NCI-H1694 (cell line): ENCODE results near the gene LRRTM4.

Experiments
- DNase-seq: peaks from one replicate; lab custom pipeline; 2025; lab: John Stamatoyannopoulos, UW

The LRRTM4 gene

DNA sequence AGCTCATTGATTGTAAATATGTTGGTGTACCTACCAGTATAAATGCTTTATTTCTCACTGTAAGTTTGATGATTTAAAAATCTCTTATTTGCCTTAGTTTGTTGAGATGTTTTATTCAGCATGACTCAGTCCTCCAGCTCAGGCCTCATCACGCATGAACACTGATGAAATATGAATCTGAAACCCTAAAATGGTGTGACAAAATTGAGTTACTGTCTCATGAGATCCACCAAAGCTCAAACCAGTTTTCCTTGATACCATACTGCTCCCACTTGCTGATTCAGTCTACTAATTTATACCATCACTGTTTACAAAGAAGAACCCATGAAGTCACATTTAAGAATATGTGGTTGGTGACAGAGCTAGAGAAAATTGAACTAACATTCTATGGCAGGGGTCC lies 524.9 kb downstream of the LRRTM4 start:
- no peak for DNase-seq

- no peak for DNase-seq
These were observed 536.6 kb downstream of the LRRTM4 start for GRCh38 chr2:76985387-76986136.

DNA sequence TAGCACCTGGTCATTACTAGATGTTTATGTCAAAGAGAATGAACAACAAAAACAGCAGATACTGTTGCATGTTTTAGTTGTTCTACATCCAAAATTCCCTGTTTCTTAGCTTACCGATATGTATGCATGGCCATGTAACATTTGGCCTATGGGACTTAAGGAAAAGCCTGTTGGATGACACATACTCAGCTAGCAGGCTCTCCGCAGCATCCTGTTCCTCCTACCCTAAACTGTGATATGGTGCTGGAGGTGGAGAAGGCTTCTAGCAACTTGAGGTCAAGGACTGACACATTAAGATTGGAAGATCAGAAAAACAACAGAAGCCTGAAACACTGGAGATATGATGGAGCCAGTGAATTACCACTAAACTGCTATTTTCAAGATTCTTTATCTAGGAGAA lies 537.8 kb downstream of the LRRTM4 start:
- DNase-seq = no peak

GRCh38 chr2:76980067-76980787 lies 541.9 kb downstream of the LRRTM4 start:
- no peak for DNase-seq

- DNase-seq = no peak
These were observed 544.1 kb downstream of the LRRTM4 start for GRCh38 chr2:76977846-76978727.

GRCh38 chr2:76975752-76976151 lies 546.4 kb downstream of the LRRTM4 start:
- DNase-seq = no peak

DNA sequence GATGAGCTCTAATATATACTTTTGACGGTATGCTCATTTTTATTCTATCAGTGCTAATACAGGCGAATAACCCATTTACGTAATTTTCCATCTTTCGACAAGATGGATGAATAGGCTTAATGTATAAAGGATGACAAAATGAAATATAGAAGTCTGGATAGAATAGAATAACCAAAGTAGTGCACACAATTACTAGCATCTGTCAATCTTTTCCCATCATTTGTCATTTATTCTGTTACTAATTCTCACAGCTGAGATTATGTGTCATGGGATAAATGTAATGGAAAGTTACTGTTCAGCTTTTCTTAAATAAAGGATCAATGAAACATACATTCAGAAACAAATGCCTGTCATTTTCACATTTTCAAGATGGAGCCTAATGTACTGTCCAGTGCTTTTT lies 548.6 kb downstream of the LRRTM4 start:
- no peak for DNase-seq

DNA sequence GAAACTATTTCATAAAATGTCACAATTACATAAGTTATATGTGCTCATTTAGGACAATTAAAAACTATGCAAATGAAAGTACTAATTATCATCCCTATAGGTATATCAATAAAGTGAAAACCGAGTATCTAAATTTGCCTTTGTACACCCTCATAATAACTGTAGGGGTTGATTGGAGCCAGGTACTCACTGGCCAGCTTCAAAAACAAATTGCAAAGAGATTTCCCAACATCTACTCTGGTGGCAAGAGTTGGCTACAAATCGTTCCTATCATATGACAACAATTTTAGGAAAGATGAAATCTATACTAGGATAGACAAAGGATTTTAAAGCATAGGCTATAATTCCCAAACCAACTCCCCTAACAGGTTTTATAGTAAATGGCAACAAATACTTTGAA lies 556.4 kb downstream of the LRRTM4 start:
- DNase-seq = no peak

DNA sequence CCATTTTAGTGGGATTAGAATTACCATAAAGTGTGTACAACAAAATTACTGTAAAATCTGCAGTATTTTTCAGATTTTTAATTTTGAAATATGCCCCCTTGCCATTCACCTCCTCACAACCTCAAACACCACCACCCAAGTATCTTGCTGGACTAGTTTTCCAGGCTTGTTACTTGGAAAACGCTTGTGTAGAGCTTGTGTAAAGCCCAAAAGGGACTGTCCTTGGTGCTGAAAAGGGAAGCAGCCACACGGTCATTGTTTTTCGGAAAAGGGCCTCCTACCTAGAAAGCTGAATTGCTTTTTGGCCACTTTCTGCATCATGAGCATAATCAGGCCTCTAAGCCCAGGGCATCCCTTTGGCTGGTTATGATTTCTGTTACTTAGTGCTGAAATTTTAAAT lies 563.4 kb downstream of the LRRTM4 start:
- DNase-seq = no peak

- peak; percentile 71 for DNase-seq
These were observed 568.3 kb downstream of the LRRTM4 start for GRCh38 chr2:76953733-76954347.

DNA sequence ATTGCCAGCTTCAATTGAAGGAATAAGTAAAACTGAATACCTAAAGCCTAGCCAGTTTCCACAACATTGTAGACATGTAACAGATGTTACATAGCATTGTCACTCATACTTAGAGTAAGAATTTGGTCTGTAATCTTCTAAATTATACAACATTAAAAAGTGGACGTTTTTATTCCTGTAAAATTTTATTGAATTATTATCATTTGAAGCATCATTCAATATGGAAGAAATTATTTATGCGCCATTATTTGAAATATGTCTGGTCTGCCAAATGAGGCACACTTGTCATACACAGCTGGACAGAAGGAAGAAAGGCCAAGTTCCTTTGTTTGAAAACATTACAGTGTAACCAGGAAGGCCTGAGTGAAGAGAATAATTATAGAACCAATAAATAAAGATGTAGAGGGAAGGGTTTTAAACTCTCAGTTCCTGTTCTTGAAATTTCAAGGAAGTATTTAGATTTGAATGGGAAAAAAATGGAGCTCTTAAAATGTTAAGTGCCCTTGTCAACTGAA lies 575.5 kb downstream of the LRRTM4 start:
- no peak for DNase-seq

DNA sequence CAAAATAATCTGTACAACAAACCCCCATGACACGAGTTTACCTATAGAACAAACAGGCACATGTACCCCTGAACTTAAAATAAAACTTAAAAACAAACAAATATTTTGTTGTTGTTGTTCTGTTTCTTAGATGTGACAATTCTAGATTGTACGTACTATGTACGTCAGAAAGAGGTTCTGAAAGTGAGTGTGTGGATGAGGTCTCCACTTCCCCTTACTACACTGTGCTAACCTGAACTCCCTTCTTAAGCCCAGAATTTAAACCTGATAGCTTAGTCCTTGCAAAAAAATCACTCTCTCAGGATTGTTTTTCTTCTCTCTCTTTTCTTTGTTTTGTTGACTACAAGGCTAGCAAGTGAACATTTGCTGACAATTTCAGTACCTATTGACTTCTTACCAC lies 581.6 kb downstream of the LRRTM4 start:
- DNase-seq = no peak

GRCh38 chr2:76938153-76938552 lies 584.0 kb downstream of the LRRTM4 start:
- DNase-seq = no peak

DNA sequence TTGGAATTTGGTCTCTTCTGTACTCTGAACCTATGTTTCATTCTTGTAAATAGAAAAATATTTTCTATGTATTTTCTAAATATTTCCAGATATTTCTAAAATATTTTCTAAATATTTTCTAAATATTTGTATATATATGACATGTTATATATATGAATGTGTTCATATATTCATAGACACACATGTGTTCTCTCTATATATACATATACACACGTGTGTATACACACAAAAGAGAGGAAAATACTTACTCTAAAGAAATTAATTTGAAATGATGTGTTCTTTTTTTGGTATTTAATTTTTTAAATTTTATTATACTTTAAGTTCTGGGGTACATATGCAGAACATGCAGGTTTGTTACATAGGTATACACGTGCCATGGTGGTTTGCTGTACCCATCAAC lies 589.6 kb downstream of the LRRTM4 start:
- DNase-seq = no peak

DNA sequence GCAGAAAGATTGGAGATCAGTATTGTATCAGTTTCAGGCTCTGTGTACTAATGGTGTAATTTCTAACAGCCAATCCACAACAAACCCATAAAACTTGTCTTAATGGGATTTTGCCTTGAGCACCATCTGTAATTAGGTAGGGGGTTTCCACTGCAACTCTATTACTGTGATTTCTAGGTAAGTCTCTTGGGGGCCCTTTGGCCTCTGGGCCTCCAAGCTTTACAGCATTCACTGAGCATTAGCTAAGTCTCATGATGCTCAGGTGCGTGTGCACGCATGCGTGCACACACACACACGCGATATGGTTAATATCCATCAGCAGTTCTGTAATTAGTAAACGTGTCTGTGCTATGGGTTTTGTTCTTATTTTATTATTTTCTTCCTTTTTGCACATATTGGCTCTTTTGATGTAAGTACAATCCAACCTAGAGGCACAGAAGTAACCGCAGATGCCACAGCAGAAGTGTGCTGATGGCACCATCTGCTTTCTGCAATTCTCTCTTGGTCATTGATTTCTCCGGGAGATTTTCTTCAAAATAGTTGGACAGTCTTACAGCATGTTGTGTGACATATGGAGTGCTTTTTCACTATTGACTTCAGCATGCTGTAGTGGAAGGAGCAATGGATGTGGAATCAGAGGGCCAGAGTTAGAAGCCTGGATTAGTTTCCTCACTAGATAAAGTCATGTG lies 592.0 kb downstream of the LRRTM4 start:
- DNase-seq = no peak

GRCh38 chr2:76928026-76928425 lies 594.1 kb downstream of the LRRTM4 start:
- no peak for DNase-seq

- DNase-seq = no peak
These were observed 601.2 kb downstream of the LRRTM4 start for GRCh38 chr2:76921006-76921405.

GRCh38 chr2:76895469-76895868 lies 626.7 kb downstream of the LRRTM4 start:
- no peak for DNase-seq

- no peak for DNase-seq
These were observed 651.6 kb downstream of the LRRTM4 start for GRCh38 chr2:76870581-76870980.

- DNase-seq = no peak
These were observed 652.2 kb downstream of the LRRTM4 start for GRCh38 chr2:76870011-76870410.

GRCh38 chr2:76867854-76868253 lies 654.3 kb downstream of the LRRTM4 start:
- DNase-seq = no peak
